ENCODE data around the gene PNLIP.

Gene PNLIP

DNA sequence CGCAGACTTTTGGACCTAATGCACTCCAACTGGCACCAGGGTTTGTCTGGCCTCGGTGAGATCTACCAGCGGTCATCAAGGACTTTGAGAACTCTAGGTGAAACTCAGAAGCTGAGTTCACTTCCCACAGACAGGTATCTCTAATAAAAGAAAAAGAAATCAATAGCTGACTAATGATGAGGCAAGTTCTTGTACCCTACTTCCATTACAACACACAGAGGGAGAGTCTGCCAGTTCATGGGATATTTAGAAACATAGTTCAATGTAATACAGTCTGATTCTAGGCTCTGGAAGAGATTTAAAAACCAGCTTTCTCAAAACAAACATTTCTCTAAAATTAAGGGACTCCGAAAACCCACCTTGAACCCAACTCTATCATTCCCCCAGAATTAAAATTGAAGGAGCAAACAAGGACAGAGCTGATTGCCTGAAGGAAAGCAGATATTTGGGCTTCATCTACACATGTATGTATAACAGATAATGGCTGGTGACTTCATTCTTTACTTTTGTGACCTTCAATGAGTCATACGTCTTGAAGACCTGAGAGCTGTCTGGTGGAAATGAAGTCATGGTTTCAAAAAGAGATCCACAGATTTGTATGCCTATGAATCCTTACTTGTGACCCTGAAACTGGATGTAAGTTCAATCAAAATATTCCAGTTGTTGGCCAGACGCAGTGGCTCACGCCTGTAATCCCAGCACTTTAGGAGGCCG, 42.3 kb downstream of the PNLIP start:
- no peak for DNase-seq

DNA sequence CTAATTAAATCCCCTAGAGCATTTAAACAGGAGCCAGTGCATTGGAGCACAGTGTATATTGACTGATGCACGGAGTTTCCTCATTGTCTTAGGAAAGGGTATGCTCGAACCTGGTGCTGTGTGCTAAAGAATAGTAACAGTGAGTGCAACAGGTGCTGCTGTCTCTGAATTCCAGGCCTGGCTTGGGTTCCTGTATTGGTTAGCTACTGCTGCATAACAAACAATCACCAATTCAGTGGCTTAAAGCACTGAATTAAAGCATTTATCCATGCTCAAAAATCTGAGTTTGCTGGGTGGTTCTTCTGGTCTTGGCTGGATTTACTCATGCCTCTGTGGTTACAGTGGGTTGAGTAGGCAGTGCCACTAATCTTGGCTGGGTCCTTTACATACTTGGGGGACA, 43.3 kb downstream of the PNLIP start:
- DNase-seq, result no peak

DNA sequence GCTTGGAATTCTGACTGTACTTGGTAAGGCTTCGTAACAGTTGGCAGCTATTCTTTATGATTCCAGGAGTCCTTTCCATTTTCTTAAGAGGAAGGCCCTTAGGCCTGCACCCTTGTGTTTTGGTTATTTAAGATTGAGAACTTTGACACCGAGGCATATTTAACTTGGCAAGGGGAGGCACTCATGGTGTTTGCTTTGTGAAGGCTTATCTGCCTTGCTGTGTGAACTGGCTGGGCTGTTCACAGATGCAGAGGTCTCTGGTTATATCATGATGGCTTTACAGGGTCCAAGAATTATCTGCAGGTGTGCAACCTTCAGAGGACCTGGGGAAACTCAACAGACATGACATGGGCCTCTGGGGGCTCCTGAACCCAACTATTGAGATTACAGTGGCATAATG, 44.2 kb downstream of the PNLIP start:
- DNase-seq, result no peak

DNA sequence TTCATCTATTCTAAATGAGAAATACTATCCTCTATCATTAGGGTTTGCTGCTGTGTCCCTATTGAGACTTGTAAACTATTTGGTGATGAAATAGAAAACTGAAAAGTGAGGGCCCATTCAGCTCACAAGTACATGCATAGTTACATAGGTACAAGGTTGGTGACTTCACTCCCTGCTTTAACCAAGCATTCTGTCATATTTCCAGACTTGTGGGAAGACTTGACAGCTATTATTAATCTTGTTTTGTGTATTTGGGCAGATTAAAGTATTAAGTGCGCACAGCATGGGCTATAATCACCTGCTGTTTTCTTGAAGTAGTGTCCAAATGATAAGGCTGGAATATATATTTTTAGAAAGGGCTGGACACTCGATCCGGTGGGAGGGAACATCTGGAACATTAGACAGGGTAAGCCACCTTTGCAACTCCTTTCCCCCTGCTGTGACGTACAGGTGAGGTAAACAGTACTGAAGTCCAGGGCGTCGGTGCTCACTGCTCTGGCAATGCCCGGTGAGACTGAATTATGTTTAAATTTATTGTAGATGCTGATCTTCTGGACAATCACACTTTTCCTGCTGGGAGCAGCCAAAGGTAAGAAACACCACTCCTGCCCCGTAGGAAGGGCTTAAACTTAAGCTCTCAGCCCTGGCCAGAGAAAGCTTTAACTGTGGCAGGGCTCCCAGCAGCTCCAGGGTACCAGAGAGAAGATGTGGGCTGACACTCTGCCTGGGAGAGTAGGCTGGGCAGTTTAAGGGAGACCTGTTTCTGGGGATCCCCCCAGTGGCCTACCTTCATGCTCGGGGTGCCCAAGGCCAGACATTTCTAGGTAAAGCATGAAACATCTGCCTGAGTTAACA, 45.1 kb downstream of the PNLIP start, which contains the start of gene PNLIPRP1:
Gene PNLIPRP1 (plus strand): TSS at position 370 of the 855 bp plus-strand sequence. CDS start 171 bp downstream, at position 541.
- DNase-seq, result no peak

DNA sequence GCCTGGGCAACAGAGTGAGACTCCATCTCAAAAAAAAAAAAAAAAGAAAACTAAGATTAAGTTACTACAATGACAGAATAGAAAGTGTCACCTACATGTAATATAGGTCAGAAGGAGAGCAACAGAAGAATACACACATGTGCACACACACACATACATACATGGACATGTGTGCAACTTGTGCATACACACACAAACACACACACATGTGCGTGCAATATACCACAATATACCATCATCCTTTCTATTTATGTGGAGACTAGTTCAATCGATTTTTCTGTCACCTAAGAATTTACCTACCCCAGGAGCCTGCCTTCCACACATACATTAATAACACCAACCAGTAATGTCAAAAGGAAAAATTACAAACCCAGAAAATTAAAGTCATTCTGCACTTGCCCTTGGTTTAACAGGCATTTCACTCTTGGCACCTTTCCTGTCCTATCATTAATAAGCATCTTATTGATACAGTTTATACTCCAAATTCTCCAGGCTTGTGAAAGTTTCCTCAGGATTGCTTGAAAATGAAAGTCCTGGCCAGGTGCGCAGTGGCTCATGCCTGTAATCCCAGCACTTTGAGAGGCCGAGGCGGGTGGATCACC, 47.5 kb downstream of the PNLIP start:
- no peak for DNase-seq

DNA sequence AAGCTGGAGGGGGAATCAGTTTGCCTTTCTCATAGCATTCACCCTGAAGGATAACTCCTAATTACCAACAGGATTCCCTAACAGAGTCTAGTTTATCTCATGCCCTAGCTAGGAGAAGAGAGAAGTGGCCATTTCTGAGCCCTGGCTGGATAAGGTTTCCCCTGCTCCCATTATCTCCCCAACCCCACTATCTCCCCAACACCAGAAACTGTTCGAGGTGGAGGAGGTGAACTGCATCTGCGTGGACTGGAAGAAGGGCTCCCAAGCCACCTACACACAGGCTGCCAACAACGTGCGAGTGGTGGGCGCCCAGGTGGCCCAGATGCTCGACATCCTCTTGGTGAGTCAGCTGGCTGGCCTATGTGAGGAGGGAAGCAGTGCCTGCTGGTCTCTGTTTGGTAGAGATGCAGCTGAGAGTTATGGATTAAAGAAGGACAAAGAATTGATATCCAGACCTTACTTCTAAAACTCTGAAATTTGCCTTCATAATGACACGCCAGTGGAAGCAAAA, 48.8 kb downstream of the PNLIP start:
- no peak for DNase-seq

DNA sequence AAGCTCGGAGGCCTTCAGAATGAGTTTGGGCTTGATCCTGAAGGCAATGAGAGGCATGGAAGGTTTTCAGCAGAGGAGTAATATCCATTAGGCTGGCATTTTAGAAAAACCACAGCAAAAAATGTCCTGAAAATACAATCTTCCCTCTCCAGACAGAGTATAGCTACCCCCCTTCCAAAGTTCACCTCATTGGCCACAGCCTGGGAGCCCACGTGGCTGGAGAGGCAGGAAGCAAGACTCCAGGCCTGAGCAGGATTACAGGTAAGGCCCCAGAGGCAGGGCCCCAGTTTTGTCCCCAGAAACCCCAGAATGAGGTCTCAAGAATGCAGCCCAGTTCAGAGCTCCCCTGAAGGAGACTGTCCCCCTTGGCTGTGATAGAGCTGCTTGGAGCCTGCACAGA, 50.3 kb downstream of the PNLIP start:
- DNase-seq, result no peak

DNA sequence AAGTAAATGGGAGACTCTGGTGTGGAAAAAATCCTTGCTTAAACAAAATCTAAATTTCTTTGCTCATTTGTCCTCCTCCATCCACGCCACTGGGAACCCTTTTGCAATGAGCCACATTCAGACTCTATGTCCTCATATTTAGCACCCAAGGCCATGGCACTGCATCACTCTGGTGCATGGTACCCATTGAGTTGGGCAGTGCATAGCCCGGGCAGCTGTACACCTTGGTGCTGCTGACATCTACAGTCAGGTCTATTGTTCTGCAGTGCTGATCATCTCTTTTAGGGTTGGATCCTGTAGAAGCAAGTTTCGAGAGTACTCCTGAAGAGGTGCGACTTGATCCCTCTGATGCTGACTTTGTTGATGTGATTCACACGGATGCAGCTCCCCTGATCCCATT, 51.8 kb downstream of the PNLIP start:
- no peak for DNase-seq

DNA sequence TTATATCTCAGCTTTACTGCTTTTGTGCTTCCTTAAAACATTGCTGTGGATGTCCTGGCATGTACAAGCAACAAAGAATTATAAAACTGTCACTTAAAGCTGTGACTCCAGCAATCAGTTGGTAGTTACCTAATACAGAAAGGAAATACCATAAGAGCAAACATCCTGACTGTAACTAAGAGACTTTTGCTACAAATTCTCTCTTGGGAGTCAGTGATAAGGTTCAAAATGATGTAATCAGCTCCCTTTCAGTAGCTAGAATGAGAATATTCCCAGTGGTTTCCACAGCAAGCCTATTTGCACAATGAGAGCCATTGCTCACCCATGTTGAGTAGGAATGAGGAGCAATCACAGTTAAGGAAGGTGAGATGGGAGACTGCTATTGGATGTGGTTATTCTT, 52.6 kb downstream of the PNLIP start:
- no peak for DNase-seq

DNA sequence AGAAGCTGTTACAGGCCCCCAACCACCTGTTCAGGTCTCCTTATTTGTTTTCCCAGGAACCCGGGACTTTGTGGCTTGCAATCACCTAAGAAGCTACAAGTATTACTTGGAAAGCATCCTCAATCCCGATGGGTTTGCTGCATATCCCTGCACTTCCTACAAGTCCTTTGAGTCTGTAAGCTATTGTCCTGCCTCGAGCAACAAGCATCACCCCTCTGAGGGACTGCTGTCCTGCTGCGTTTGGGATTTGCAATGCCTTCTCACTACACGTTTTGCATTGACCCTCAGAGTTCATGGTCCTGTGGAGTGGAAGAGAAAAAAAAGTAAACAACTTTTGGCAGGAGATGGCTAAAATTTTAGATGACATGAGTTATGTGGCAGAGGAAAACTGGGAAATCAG, 54.3 kb downstream of the PNLIP start:
- no peak for DNase-seq

DNA sequence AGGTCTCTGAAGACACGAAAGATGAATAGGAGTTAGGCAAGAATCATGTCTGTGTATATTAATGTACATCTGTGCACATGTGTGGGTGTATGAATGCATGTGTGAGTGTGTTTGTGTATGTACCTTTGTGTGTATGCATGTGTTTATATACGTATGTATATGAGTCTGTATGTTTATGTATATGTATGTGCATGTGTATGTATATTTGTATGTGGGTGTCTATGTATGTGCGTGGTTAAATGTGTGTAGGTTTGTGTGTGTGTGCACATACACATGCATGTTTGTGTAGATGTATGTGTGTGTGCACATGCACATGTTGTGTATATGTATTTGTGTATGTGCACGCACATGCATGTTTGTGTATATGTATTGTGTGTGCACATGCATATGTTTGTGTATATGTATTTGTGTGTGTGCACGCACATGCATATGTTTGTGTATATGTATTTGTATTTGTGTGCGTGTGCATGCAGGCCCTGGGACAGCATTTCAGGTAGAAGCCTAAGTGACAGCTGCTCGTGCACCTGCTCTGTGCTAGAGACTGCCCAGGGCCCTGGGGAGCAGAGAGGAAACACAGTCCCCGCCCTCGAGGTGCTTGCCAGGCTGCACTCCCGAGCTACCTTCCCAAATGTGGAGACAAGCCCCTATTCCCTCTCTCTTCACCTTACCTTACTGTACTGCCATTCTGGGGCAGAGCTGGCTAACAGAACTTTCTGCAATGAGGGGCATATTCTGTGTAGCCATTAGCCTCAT, 57.1 kb downstream of the PNLIP start:
- DNase-seq, result no peak

DNA sequence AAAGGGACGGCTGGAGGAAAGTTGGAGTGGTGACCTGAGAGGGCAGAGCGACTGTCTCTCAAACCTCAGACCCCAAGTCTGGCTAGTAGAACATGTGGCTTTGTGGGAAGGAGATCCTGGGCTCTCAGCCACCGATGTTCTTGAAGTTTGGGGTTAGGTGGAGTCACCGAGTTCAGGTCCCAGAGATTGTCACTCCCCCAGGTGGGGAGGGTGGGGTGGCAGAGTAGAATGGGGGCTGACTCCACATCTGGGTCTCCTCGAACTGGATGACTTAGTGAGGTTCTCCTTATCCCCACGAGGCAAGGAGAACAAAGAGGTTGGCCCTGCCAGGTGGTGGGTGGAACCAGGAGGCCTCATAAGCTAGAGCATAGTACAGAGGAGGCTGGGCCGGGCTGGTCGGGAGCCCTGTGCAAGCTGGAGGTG, 60.3 kb downstream of the PNLIP start:
- no peak for DNase-seq

DNA sequence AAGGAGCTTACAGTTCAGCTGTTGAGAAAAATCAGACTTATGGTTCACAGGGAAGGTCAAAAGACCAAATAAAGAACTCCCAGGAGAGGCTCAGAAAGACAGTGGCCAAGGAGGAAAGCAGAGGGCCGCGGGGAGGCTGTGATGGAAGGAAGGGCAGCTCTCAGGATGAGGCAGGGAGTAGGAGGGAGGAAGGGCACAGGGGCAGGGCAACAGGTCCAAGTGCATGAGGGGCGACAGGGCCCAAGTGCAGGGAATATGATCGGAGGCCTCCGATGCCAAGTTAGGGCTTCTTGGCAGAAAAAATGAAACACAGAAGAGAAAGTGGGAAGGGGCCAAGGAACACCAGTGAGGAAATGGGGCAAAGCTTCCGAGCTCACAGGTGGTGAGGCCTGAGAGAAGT, 61.6 kb downstream of the PNLIP start:
- no peak for DNase-seq

DNA sequence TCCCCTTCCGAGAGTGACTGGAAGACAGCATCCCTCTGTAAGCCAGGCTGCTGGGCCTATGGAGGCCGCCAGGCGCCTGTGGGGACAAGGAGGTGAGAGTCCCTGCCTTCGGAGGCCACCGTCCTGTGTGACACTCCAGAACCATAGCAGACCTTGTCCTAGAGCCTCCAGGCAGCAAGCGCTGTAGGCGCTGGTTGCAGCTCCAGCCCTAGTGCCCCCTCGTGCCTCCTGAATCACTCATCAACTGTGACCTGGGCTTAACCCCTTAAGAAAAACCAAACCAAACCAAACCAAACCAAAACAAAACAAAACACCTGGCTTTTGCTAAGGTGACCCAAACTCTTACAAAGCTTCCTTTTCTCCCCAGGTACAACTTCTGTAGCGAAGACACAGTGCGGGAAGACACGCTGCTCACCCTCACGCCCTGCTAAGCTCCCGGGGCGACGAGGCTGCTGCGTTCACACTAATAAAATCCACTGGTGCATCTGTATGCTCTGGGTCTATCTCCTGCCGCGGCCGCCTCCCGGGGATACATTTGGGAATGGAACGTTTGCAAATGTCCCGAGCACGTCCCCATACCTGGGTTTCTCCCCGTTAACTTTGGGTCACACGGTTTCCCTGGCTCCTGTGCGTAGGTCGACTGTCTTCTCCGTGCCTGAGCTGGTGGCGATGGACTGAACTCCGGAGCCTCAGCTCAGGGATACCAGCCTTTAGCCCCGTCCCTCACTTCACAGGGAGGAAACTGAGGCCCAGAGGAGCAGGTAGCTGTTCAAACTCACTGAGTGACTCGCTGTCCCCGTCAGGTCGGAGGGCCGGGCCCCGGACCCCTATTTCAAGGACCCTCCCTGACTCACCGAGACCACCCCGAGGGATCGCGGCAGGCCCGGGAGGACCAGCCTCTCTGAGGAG, 63.2 kb downstream of the PNLIP start:
- DNase-seq, result no peak

DNA sequence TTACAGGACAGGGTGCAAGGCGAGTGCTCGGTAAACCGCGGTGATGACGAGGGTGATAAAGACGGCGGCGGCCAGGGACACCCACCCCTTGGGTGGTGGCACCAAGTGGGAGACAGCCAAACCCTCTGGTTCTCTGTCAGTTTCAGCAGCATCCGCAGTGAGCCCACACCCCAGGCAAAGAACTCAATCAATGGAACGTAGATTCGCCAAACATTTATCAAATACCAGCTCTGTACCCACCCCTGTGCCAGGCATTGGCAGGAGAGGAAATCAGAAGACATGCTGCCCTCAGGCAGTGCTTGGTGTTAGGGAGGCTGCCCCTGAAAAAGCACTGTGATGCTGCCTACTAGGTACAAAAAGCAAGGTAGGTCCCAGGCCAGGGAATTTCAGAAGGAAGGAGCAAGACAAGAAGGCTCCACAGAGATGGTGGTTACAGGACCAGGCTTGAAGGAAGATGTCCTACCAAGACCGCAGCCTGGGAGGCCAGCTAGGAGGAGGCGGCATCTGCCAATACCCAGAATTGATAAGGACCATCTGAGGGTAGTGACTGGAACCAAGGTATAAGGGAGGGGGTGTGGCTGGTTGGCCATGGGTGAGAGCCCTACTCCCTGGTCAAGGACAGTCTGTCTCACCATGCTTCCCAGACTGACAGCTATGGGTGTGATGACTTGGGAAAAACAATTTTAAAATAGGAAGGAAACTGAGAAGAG, 64.9 kb downstream of the PNLIP start:
- DNase-seq, result no peak

DNA sequence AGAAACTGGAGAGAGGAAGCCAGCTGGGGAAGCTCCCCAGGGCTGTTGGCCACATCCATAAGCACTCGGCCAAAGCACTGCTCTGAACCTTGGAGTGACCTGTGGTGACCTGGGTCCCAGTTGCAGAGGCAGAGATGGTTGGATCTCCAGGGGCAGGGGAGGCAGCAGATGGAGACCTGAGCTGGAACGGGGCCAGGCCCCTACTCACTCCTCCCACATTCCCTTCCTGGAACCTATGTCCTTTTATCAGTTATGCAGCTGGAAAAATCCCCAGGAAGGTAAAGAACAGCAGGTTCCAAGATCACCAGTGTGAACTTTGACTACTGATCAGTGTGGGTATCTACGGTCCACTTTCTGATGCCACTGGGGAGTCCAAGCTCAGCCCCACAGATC, 65.4 kb downstream of the PNLIP start:
- no peak for DNase-seq

DNA sequence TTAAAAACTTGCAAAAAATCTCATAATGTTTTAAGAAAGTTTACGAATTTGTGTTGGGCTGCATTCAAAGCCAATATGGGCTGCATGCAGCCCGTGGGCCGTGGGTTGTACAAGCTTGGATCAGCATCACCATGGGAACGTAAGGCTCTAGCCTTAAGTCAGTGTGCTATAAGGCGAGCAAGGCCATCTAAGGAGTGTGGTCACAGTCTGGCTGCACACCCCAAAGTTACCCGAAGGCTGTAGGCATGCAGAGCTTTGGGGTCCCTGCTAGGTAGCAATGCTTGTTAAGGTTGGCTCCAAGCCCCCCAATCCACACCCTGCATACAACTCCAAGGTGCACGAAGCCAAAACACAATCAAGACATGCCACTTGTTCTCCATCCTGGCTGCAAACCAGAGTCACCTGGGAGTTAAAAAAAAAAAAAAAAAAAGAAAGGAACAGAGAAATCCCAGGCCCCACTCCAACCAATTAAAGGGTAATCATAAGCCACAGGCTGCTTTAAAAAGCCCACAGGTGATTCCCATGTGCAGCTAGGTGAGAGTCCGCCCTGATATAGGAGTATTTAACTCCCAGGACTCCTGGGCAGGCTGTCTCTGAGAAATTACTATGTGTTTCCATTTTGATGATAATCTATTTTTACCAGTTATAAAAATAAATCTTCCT, 66.5 kb downstream of the PNLIP start:
- no peak for DNase-seq

DNA sequence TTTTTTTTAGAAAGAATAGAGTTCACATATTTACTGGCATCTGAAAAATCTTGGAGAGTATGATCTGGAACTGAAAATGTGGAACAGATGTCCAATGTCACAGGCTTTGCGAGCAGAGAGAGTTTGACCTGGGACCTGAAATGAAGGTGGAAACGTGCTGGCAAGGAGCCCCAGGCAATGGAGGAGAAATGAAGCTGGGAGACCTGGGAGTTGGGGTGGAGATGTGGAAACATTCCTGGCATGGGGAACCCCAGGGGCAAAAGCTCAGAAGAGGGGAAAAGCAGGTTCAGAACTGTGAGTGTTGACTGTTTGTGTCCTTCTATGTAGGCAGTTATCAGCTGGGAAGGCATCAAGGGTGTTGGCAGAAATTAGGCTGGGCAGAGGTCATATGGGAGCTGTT, 67.7 kb downstream of the PNLIP start:
- DNase-seq, result no peak

DNA sequence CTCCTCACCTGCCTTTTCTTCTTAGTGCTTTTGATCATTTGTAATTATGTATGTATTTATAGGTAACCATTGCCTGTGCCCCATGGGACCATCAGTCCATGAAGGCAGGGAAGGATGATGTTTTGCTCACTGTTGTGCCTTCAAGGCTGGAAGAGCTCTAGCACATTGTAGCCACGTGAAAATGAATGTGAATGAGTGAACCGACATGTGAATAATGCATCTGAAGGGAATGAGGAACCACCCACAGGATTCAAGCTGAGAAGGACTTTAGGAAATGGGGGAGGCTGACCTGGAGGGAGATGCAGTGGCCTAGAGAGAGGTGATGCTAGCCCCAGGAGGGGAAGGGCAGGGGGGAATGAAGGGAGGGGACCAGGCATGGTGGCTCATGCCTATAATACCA, 69.1 kb downstream of the PNLIP start:
- no peak for DNase-seq

DNA sequence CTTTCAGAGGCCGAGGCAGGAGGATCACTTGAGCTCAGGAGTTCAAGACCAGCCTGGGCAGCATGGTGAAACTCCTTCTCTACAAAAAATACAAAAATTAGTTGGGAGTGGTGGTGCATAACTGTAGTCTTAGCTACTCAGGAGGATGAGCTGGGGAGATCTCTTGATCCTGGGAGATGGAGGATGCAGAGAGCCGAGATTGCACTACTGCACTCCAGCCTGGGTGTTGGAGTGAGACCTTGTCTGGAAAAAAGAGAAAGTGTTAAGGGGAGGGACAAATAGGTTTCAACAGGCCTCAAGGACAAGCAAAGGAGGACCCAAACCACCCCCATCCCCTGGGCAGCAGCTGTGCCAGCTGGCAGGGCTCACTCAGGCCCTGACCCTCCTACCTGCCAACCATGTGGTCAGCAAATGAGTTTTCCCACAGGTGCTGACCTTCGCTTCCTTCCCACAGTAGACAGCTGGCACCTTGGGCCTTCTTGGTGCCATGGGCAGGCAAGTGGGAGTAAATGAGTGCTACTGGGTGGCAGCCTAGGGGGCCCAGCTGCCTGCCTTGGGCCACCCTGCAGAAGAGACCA, 69.6 kb downstream of the PNLIP start:
- no peak for DNase-seq
